Ishikawa (cell line): Measurements from ENCODE around the gene ZMIZ1.
A peak's percentile ranks its signal among the peaks of the same experiment; 100 is the strongest.

Experiments used
- CEBPB ChIP-seq: IDR thresholded peaks from 2 replicates; pipeline ENCODE4 v1.6.1; 2012
- EGR1 ChIP-seq: IDR thresholded peaks from 2 replicates; pipeline ENCODE4 v1.6.1; 2012
- EP300 ChIP-seq: IDR thresholded peaks from 2 replicates; pipeline ENCODE4 v1.6.1; 2012; ENCODE audit warnings: borderline replicate concordance
- FOXM1 ChIP-seq: IDR thresholded peaks from 2 replicates; pipeline ENCODE4 v1.6.1; 2012; ENCODE audit warnings: low read depth, borderline replicate concordance
- MAX ChIP-seq: IDR thresholded peaks from 2 replicates; pipeline ENCODE4 v1.6.1; 2012
- NFIC ChIP-seq: IDR thresholded peaks from 2 replicates; pipeline ENCODE4 v1.6.1; 2012
- RAD21 ChIP-seq: IDR thresholded peaks from 2 replicates; pipeline ENCODE4 v1.6.1; 2012; ENCODE audit warnings: low read depth
- REST ChIP-seq: IDR thresholded peaks from 2 replicates; pipeline ENCODE4 v1.6.1; 2012; ENCODE audit warnings: low read depth, mild to moderate bottlenecking
- TAF1 ChIP-seq: IDR thresholded peaks from 2 replicates; pipeline ENCODE4 v1.6.1; 2012; ENCODE audit warnings: low read depth, mild to moderate bottlenecking
- YY1 ChIP-seq: IDR thresholded peaks from 2 replicates; pipeline ENCODE4 v1.6.1; 2012; ENCODE audit warnings: low read depth

GRCh38 chr10:79196470-79197461, 128.0 kb downstream of the ZMIZ1 start:
- TF ChIP-seq YY1 (no peak), TAF1 (no peak), MAX (no peak), NFIC (no peak), FOXM1 (no peak), RAD21 (peak; percentile 95), EP300 (no peak), REST (no peak), CEBPB (no peak), EGR1 (no peak)
